Stimulated activated CD8-positive, alpha-beta memory T cell treated with anti-CD3 and anti-CD28 coated beads, Interleukin-15, amount 100 ng/mL, for 48 hours (primary cell): ENCODE data around the gene UTP25.

ENCODE experiments used
- DNase-seq, 2 donors: peaks; one replicate each; pipeline ENCODE4 v3.0.0-alpha.2; 2020; ENCODE audit warnings: low read depth in 2 of 2

Gene UTP25

DNA sequence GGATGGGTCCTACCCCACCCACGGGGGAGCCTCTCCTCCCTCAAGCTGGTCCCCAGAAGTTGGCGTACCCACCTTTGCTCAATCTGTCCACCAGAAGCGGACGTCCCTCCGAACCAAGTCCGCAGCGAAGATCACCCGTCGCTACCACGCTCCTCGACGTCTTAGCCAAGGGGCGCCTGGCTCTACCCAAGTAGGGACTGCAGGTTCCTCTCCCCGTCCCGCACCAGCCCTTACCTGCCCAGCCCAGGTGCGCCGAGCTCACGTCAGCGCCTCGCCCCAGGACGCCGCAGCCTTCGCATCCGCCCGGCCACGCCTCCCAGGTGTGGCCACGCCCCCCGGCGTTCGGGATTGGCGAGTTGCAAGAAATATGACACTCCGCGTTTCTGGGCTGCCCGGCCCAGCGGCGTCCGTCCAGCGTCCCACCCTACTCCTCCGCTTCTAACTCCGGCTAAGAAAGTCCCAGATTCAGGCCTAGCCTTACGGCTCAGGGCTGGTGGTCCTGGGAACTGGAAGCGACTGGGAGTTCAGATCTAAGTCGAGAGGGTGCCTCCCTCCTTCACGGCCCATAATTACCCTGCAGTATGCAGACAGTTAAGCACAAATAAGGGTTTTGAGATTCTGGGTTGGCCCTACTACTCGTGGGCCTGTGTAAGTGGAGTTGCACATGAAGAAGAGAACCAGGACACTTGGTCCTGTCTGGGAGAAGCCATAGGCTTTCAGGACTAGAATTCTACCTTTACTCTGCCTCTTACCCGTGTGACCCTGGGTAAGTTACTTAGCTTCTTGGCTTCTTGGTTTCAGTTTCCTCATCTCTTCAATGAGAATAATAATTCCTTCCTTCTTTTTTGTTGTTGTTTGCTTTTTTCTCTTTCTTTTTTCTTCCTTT lies 21.7 kb upstream of the UTP25 start, which contains the start of gene IRF6:
IRF6 (minus strand) TSS at position 268 of the 886 bp plus-strand sequence. CDS start 4,729 bp downstream, outside the sequence.
- DNase-seq, result peak; percentile 55 to 62

DNA sequence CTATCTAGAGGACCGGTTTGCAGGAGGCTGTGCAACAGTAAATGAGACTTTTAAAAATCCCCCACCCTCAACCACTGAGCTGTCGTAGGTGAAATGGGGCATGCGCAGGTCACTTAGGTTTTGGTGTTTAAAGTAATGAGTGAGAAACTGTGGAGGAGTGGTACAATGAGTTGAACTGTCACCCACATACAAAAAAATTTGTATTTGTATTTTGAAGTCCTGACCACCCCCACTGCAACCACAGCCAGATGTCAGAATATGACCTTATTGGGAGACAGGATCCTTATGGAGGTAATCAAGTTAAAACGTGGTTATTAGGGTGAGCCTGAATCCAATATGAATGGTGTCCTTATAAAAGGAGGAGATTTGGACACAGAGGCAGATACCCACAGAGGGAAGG lies 20.3 kb upstream of the UTP25 start:
- DNase-seq, result no peak

- no peak for DNase-seq
These were observed 19.7 kb upstream of the UTP25 start for GRCh38 chr1:209808059-209808581.

- DNase-seq, result no peak
These were observed 18.2 kb upstream of the UTP25 start for GRCh38 chr1:209809611-209810010.

DNA sequence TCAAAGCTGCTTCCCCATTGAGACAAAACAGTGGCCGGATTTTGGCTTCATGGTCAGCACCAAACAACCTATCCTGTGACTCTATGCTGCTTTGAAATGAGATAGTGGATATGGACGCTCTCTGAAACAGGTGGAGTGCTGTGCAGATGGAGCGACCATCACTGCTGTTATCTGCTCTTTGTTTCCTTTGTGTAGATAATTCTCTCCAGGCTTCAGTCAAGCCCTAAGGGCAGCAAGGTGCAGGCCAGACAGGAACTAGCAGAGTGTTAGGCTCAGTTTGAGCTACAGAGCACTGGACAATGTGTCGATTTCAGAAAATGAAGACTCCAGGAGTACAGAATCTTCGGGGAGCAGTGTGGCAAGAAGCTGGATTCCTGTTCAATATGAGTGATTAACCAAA lies 17.0 kb upstream of the UTP25 start:
- no peak for DNase-seq

GRCh38 chr1:209813902-209814301 lies 13.9 kb upstream of the UTP25 start:
- no peak for DNase-seq

- DNase-seq, result no peak
These were observed 12.3 kb upstream of the UTP25 start for GRCh38 chr1:209815490-209815889.

DNA sequence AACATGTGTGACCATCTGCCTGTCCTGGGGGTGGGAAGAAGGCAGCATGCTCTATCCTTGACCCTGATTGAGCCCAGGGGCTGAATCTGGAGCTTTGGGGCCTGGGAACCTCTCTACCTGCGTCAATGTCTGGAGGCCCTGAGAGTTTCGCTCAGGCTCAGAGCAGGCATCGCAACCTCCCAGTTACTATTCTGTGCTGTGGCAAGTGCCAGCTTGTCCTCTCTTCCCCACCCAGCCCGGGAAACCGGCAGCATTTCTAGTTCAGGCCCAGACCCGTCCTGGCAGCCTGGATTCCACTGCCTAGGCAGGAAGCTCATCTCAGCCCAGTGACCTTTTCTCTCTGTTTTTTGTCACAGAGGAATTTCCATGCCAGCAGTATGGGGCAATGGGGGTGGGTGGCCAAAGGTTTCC lies 11.8 kb upstream of the UTP25 start:
- DNase-seq, result no peak

DNA sequence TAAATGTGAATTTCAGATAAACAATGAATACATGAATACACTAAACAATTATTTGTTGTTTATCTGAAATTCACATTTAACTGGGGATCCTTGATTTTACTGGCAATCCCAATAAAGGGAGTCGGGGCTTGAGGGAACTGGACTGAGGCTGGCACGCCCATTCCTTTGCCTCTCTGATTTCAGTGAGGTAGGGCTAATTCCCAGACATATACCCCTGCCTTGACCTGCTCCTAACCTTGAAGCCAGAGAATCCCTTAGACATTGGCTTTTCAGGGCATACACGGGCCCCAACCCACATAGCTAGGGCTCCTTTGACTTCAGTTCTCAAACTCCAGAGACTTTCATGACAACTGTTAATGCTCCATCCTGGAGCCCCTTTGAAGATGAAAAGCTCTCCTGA lies 10.8 kb upstream of the UTP25 start:
- DNase-seq, result no peak

DNA sequence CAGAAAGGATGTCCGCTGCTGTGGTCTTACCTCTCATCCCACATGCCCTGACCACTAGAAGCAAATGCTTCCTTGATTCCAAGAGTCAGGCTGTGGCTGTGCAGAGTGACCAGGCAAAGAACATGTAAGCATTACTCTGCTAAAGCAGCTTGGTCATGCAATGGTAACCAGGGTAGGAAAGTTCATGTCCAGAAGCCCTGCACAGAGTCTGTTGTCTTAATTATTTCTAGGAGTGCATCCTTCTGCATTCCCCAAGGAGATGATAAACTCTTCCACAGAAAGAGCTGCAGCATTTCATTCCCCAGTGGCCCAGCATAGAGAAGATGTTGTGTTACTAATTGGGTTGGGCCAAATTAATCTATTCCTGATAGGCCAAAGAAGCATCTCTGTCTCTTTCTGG lies 10.1 kb upstream of the UTP25 start:
- no peak for DNase-seq

- no peak for DNase-seq
These were observed 8.7 kb upstream of the UTP25 start for GRCh38 chr1:209819058-209819457.

DNA sequence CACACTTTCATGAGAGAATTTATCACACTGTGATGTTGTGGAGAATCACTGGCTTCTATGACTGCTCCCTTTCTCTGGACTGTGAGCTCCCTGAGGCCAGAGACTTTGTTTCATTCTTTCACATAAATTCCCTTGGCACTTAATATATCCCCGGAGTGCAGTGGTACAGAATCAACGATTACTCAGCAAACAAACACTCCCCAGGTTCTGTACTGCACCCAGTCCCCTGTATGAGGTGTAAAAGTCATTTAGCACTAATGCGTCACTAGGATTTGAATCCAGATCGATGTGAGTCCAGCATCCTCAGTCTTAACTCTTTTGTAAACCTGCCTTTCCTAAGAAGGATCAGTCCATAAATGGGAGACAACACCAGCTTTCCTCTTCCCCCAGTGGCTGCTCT lies 6.8 kb upstream of the UTP25 start:
- DNase-seq, result no peak

GRCh38 chr1:209822706-209823105 lies 5.1 kb upstream of the UTP25 start:
- DNase-seq, result no peak

- DNase-seq, result no peak
These were observed 4.4 kb upstream of the UTP25 start for GRCh38 chr1:209823143-209824041.

DNA sequence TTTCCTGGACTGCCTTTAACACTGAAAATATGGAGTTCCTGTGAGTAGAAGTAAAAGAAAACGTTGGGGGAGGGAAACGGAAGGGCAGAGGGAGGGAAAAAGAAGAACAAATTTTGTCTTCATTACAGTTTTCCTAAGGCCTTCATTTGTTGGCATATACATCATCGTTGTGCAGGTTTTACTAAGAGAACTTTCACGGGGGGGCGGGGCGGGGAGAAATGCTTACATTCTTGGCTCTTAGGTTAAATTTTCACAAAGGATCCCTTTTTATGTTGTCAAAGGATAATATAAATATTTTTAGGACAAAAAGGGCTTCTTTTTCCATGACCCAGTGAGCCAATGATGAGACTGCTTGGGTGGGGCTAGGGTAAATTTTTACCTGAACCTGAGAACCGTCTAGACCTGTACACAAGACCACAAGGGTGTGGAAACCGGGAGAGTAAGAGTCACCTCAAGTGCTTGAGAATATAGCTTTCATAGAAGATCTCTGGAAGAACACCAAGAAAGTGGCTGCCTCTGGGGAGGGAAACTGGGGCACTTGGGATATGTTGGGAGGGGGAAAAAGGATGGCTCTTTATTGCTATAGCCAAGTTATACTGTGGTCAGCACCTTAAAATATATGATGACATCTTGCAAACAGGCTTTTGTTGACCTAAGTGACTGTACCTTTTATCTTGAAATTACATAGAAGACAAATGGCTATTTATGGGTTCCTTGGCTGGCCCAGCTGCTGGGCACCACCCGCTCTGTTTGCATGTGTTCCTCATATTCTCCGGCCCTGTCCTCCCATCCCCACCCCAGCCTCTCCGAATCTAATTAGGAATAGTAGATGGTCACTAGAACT lies 2.0 kb upstream of the UTP25 start:
- DNase-seq, result no peak

GRCh38 chr1:209829716-209830115 lies 1.9 kb downstream of the UTP25 start:
- DNase-seq, result no peak

DNA sequence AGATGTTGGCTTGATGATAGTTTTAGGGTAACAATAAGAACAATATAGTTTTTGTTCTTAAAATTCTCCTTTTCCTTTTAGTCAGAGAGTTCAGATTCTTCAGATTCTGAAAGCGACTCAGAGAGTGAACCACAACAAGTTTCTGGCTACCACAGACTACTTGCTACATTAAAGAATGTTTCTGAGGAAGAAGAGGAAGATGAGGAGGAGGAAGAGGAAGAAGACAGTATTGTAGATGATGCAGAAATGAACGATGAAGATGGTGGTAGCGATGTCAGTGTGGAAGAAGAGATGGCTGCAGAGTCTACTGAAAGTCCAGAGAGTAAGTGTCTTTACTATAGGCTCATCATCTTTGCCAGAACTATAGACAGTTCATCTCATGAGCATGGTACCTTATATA lies 3.0 kb downstream of the UTP25 start:
- DNase-seq, result no peak

DNA sequence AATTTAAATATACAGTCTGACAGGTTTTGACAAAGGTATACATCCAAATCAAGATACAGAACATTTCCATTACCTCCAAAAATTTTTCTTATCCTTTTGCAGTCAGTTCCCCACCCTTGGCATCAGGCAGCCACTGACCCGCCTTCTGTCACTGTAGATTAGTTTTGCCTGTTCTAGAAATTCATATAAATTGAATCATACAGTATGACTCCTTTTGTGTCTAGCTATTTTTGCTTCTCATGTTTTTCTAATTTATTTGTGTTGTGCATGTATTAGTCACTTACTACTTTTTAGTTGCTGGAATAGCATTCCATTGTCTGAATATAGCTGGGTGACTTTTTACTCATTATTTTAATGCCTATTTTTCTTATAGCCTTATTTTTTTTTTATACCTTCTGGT lies 3.8 kb downstream of the UTP25 start:
- DNase-seq, result no peak

- DNase-seq, result no peak
These were observed 8.1 kb downstream of the UTP25 start for GRCh38 chr1:209835782-209836298.

DNA sequence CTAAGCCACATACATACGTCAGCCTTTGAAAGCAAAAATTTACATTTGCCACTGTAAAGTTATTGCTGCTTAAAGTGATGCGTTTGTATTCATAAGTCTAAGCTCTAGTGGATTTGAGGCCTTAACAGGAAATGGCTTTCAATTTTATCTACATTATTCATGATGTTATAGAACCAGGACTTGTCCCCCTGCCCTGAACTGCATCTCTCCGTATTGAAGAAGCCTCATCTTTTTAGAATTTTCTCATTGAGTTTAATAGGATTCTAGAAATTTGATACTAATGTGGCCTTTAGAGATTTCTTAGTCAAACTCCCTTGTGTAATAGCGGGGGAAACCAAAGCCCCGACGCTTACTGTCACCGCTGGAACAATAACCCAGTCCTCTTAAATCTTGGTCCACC lies 9.9 kb downstream of the UTP25 start:
- no peak for DNase-seq

GRCh38 chr1:209838537-209838936 lies 10.8 kb downstream of the UTP25 start:
- DNase-seq, result no peak
